OCI-LY7 (cell line): ENCODE data around the gene RFX6. TPM values are rescaled to one million over a fixed set of nuclear protein-coding genes. Genes with fewer than 3 reads are reported as not detected.

Experiments used
- BruUV-seq: library from RNA; stranded (reverse); fragments of 400-500 nt; replicated peaks from 2 replicates; lab custom pipeline; 2021; lab: Mats Ljungman, UMichigan
- CTCF ChIA-PET: fragments of 300-600 bp; sonication (Branson Sonifier 250); formaldehyde crosslinking; loops from one replicate; lab custom pipeline; 2022; ENCODE audit warnings: antibody characterized with exemption; ENCODE audit not compliant: unreplicated experiment; lab: Charles Lee
- POLR2A ChIA-PET: fragments of 300-600 bp; sonication (Branson Sonifier 250); formaldehyde crosslinking; loops from one replicate; lab custom pipeline; 2022; ENCODE audit warnings: antibody characterized with exemption; lab: Charles Lee
- DNase-seq: peaks from one replicate; pipeline ENCODE4 v3.0.0-alpha.2; 2015; ENCODE audit warnings: low spot score
- H2AFZ ChIP-seq: fragments of 200-600 bp; sonication (generic), shearing (Covaris generic); 2 replicates; pipeline ENCODE4 v1.6.1; 2014; ENCODE audit warnings: mild to moderate bottlenecking, antibody characterized with exemption, low read length, moderate library complexity
- H3K27ac ChIP-seq: fragments of 200-600 bp; sonication (generic); 2 replicates; pipeline ENCODE4 v1.5.1; 2014; ENCODE audit warnings: mixed run types, low read depth, mild to moderate bottlenecking, moderate library complexity, low read length, inconsistent platforms; ENCODE audit not compliant: poor library complexity, severe bottlenecking
- H3K36me3 ChIP-seq: fragments of 200-600 bp; sonication (generic); 2 replicates; pipeline ENCODE4 v1.6.1; 2014; ENCODE audit warnings: mild to moderate bottlenecking, antibody characterized with exemption, low read length, moderate library complexity, mixed read lengths; ENCODE audit not compliant: insufficient read depth
- H3K4me1 ChIP-seq: fragments of 200-600 bp; sonication (generic); 2 replicates; pipeline ENCODE4 v1.5.1; 2014; ENCODE audit warnings: mild to moderate bottlenecking, low read length; ENCODE audit not compliant: insufficient read depth, poor library complexity, severe bottlenecking
- H3K4me2 ChIP-seq: fragments of 200-600 bp; sonication (generic); 2 replicates; pipeline ENCODE4 v1.6.1; 2014; ENCODE audit warnings: mild to moderate bottlenecking, low read length
- H3K4me3 ChIP-seq: fragments of 200-600 bp; sonication (generic); 2 replicates; pipeline ENCODE4 v1.5.1; 2014; ENCODE audit warnings: mild to moderate bottlenecking, low read depth, low read length; ENCODE audit not compliant: poor library complexity, severe bottlenecking
- H3K79me2 ChIP-seq: fragments of 200-600 bp; sonication (generic); 2 replicates; pipeline ENCODE4 v1.6.1; 2016; ENCODE audit warnings: low read depth, mild to moderate bottlenecking, low read length, moderate library complexity, mixed read lengths; ENCODE audit not compliant: insufficient read depth
- H3K9me2 ChIP-seq: fragments of 200-600 bp; sonication (generic); 2 replicates; pipeline ENCODE4 v1.6.1; 2016; ENCODE audit warnings: mild to moderate bottlenecking, low read length, mixed read lengths; ENCODE audit not compliant: insufficient read depth
- H3K9me3 ChIP-seq: fragments of 200-600 bp; sonication (generic); 2 replicates; pipeline ENCODE4 v1.6.1; 2014; ENCODE audit warnings: mild to moderate bottlenecking, mixed run types, low read length, mixed read lengths
- H4K20me1 ChIP-seq: fragments of 200-600 bp; sonication (generic); 2 replicates; pipeline ENCODE4 v1.6.1; 2014; ENCODE audit warnings: mild to moderate bottlenecking, antibody characterized with exemption, low read length, moderate library complexity, mixed read lengths; ENCODE audit not compliant: insufficient read depth
- EZH2phosphoT487 ChIP-seq: fragments of 200-600 bp; sonication (generic); IDR thresholded peaks from 2 replicates; pipeline ENCODE4 v1.6.1; 2018; ENCODE audit warnings: low read depth, borderline replicate concordance, mild to moderate bottlenecking, mixed run types, antibody characterized with exemption, low read length, moderate library complexity, mixed read lengths
- intact Hi-C: fragments of 100-400 bp; cut with micrococcal nuclease; formaldehyde crosslinking; loops from one replicate; pipeline ENCODE4 v1.10.0; 2022; ENCODE audit not compliant: unreplicated experiment
- total RNA-seq, 2 experiments: library from RNA; depleted of rRNA in 1 of 2; stranded (reverse); fragments of >200 nt in 1 of 2; shearing (Covaris generic) in 1 of 2; gene quantifications; 2 replicates each; pipeline ENCODE4 v1.2.3, GENCODE V29; 2014 to 2022
- TF ChIP-seq, protein P1 (sequence below): fragments of 200-600 bp; sonication (generic); conservative IDR thresholded peaks from 2 replicates; pipeline ENCODE4 v1.5.1; 2014; ENCODE audit warnings: mild to moderate bottlenecking, antibody characterized with exemption, low read length, moderate library complexity, mixed read lengths

RFX6 gene
- total RNA-seq, 2 experiments from 2014 or later = not detected

DNA sequence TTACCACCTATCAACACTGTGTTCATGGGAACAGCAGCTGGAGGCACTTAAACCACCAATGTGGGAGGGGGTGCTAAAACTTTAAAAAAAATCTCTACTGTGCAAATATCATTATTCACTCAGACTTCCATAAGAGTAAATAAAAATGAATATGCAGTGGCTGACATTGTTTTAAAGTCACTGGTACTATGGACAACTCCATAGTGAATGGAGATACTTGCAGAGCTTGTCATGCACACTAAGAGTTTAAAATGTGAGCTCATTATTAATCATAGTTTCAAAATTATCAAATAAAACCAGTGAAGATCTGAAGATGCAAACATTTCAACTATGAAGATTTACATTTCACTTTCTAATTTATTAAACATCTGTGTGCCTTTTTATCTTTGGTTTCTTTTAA lies 54.4 kb downstream of the RFX6 start:
- intact Hi-C loops = no loop called here
- no peaks in the 10 kb centered on the region for H3K9me2 ChIP-seq
- no peak overlapping the region for H3K4me2 ChIP-seq
- no peak overlapping the region for H3K27ac ChIP-seq
- POLR2A ChIA-PET = no interaction called here
- no peak overlapping the region for H2AFZ ChIP-seq
- H3K79me2 ChIP-seq = no peaks in the 10 kb centered on the region
- TF ChIP-seq, protein P1, sequence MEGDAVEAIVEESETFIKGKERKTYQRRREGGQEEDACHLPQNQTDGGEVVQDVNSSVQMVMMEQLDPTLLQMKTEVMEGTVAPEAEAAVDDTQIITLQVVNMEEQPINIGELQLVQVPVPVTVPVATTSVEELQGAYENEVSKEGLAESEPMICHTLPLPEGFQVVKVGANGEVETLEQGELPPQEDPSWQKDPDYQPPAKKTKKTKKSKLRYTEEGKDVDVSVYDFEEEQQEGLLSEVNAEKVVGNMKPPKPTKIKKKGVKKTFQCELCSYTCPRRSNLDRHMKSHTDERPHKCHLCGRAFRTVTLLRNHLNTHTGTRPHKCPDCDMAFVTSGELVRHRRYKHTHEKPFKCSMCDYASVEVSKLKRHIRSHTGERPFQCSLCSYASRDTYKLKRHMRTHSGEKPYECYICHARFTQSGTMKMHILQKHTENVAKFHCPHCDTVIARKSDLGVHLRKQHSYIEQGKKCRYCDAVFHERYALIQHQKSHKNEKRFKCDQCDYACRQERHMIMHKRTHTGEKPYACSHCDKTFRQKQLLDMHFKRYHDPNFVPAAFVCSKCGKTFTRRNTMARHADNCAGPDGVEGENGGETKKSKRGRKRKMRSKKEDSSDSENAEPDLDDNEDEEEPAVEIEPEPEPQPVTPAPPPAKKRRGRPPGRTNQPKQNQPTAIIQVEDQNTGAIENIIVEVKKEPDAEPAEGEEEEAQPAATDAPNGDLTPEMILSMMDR = no peak
- no peak for TF ChIP-seq EZH2phosphoT487
- H3K36me3 ChIP-seq = no peaks in the 10 kb centered on the region
- no peaks in the 10 kb centered on the region for H3K4me1 ChIP-seq
- CTCF ChIA-PET = no interaction called here
- H3K9me3 ChIP-seq = no peaks in the 10 kb centered on the region
- DNase-seq = no peak
- H3K4me3 ChIP-seq = no peak overlapping the region
- no peaks in the 10 kb centered on the region for H4K20me1 ChIP-seq
- no TSS peak for BruUV-seq

DNA sequence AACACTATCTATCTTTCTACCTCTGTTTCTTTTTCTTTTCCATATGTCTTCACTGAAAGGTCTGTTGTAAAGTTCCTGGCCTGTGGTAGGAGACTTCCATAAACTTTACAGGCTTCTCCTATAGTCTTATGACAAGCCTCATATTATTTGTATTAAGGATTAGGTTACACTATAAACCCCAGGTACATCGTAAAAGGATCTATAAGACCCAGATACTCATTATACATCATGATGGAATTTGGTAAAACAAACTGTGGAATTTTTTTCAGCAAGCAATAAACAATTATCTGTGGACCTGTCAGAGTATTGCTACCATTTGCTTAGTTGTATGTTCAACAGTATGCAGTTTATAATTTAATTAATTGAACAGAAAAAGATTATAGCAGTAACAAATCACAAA lies 55.5 kb downstream of the RFX6 start:
- Histone ChIP-seq H3K27ac (no peak overlapping the region), H2AFZ (no peak overlapping the region), H3K9me3 (no peaks in the 10 kb centered on the region), H3K4me3 (no peak overlapping the region), H3K9me2 (no peaks in the 10 kb centered on the region), H3K4me1 (no peaks in the 10 kb centered on the region), H4K20me1 (no peaks in the 10 kb centered on the region), H3K36me3 (no peaks in the 10 kb centered on the region), H3K79me2 (no peaks in the 10 kb centered on the region), H3K4me2 (no peak overlapping the region)
- no peak for DNase-seq
- intact Hi-C loops = no loop called here
- no TSS peak for BruUV-seq
- TF ChIP-seq, protein P1 = no peak
- no peak for TF ChIP-seq EZH2phosphoT487
- ChIA-PET POLR2A (no interaction called here), CTCF (no interaction called here)

DNA sequence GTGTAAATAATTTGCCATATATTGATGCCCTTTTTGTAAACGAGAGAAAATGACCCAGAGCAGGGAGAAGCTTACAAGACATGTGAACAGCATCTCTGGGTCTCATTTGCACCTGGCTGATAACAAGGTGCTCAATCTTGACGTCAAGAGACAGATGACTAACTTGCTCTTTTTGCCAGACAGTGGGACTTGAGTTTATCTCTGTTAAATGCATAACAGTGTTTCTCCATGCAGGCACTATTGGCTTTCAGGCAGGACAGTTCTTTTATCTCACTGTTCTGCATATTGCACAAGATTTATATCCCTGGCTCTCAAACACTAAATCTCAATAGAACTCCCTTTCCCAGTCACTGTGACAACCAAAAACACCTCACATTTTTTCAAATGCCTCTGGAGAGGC lies 56.4 kb downstream of the RFX6 start:
- no peak overlapping the region for H3K4me3 ChIP-seq
- H3K27ac ChIP-seq = no peak overlapping the region
- no peaks in the 10 kb centered on the region for H3K9me3 ChIP-seq
- no TSS peak for BruUV-seq
- H2AFZ ChIP-seq = no peak overlapping the region
- DNase-seq = no peak
- H3K4me1 ChIP-seq = no peaks in the 10 kb centered on the region
- H3K4me2 ChIP-seq = no peak overlapping the region
- no peaks in the 10 kb centered on the region for H3K79me2 ChIP-seq
- no peaks in the 10 kb centered on the region for H4K20me1 ChIP-seq
- no peaks in the 10 kb centered on the region for H3K9me2 ChIP-seq
- CTCF ChIA-PET = no interaction called here
- no peaks in the 10 kb centered on the region for H3K36me3 ChIP-seq
- POLR2A ChIA-PET = interaction anchor here (1.1 kb wide), 1 partner anchor 118 kb away, joined by 4 read pairs; no protein-coding TSS in a partner anchor
- TF ChIP-seq EZH2phosphoT487 = no peak
- TF ChIP-seq, protein P1 = no peak
- intact Hi-C loops = no loop called here
